Urinary bladder (tissue), 4 donors: Measurements from ENCODE around the gene TNFSF4. TPM values are rescaled to one million over a fixed set of nuclear protein-coding genes. Genes with fewer than 3 reads are reported as not detected.

Experiments
- DNase-seq: peaks from one replicate; pipeline ENCODE4 v3.0.0-alpha.2; 2015; ENCODE audit errors: extremely low spot score
- H3K27ac ChIP-seq: one replicate; pipeline ENCODE4 v1.5.1; 2013; ENCODE audit warnings: low read depth, mild to moderate bottlenecking, moderate library complexity
- H3K36me3 ChIP-seq: one replicate; pipeline ENCODE4 v1.6.1; 2013; ENCODE audit warnings: mild to moderate bottlenecking, moderate library complexity; ENCODE audit not compliant: insufficient read depth
- H3K4me1 ChIP-seq: one replicate; pipeline ENCODE4 v1.6.1; 2013; ENCODE audit warnings: mild to moderate bottlenecking, moderate library complexity; ENCODE audit not compliant: insufficient read depth
- H3K4me3 ChIP-seq: one replicate; pipeline ENCODE4 v1.5.1; 2013; ENCODE audit warnings: low read depth, low read length
- WGBS: extraction: QIAGEN DNeasy Blood & Tissue Kit; methylation state at CpG from one replicate; pipeline ENCODE4 v1.1.7; 2013; 5-methylcytosine and 5-hydroxymethylcytosine counted together
- polyA plus RNA-seq: library from polyadenylated mRNA; stranded (reverse); fragments of 200-250 nt; gene quantifications from one replicate; pipeline ENCODE4 v1.2.3, GENCODE V29; 2013
- total RNA-seq: library from RNA; depleted of rRNA; stranded (reverse); fragments of >200 nt; gene quantifications from one replicate; pipeline ENCODE4 v1.2.3, GENCODE V29; 2014
- donor health status: healthy with polysubstance abuse.
- donor health status: healthy.

The TNFSF4 gene
- total and polyA plus RNA-seq, 2 donors = 1.1 to 2.6 TPM

DNA sequence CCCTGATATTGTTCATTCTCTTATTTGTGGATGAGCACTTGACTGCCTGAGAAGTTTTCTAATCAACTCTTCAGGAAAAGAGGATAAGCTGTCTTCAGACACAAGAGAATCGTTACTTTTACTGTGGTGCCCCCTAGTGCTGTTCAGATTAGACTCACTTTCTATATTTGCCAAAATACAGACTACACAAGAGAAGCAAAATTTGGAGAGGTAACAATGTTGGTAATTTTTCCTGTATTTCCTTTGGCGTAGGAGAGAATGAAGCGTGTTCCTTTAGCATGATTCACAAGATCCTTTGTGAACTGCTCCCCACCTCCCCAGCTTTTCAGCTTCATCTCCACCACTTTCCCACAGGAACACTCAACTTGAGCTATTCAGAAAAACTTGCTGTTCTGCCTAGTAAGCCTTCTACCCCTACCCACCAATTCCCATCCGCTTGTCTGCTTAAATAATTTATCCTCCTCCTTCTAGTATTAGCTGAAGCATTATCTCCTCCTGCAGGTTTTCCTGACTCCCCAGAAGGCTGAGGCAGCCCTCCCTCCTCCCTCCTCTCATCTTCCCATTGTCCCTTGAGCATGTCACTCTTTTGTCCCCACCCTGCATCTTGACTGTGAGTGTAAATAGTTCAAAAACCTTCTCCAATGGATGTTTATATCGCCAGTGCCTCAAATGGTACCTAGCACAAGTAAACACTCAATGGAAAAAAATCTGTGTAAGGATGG lies 4.5 kb downstream of the TNFSF4 start:
- WGBS = 37% methylated on average over 5 of the region's 5 CpGs
- Histone ChIP-seq H3K27ac (no peak overlapping the region), H3K36me3 (no peaks in the 10 kb centered on the region), H3K4me3 (no peak overlapping the region), H3K4me1 (peaks cover 2% of the 10 kb centered on the region)
- peak; percentile 42 for DNase-seq

DNA sequence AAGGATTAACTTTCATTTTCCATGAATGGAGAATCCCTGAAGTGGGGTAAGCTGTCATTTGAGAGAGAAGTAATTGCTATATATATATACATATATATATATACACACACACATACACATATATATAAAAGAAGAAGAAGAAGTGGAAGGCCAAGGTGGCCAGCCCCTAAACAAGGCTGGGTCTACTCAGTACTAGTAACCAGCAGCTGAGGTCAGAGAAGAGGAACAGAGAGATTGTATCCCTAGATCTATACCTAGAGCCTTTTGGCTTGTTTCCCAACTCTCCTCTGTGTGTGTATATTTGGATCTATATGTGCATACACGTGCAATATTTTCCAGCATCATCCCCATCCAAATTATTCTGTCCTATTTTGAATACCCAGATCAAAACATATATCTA lies 5.2 kb downstream of the TNFSF4 start:
- 71% methylated on average over 1 of the region's 1 CpG for WGBS
- H3K36me3 ChIP-seq = no peaks in the 10 kb centered on the region
- H3K4me1 ChIP-seq = no peaks in the 10 kb centered on the region
- no peak overlapping the region for H3K4me3 ChIP-seq
- no peak for DNase-seq
- no peak overlapping the region for H3K27ac ChIP-seq

DNA sequence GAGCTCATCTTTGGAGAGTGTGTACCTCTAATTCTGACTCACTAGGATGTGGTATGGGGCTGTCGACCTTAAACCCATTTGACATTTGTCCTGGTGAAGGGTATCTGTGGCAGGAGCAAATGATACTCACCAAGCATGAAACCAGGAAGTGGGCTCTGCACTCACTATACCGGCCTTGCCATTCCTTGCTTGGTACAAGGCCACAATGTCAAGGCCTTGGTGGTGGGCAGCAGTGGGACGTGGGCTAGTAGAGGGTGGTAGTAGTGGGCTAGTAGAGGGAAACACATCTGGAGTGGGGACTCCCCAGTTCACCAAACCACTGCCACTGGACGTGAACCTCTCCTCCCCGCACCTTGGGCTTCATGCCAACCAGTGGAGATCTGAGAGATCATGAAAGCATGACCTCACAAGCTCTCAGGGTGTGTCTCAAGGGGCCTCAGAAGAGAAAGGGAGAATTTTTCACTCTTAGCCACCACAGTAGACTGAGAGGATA lies 11.5 kb downstream of the TNFSF4 start:
- WGBS = 83% methylated on average over 5 of the region's 5 CpGs
- Histone ChIP-seq H3K4me3 (no peak overlapping the region), H3K36me3 (no peaks in the 10 kb centered on the region), H3K27ac (no peak overlapping the region), H3K4me1 (no peaks in the 10 kb centered on the region)
- DNase-seq = no peak

DNA sequence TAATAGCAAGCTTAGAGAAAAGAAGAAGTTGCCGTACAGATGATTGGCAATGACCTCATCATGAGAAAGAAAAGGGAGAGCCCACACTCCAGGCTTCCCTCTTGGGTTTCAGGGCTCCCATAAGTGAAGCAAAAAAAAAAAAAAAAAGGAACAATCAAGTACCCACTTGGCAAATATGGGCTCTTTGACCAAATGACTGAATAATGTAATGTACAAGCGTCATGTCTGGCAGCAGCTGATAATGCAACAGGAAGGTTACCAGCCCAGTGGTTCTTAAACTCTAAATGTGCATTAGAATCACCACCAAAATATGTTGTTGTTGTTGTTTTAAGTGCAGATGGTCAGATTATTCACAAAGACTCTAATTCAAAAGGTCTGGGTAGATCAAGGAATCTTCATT lies 13.5 kb downstream of the TNFSF4 start:
- H3K4me1 ChIP-seq = no peaks in the 10 kb centered on the region
- DNase-seq = no peak
- 88% methylated on average over 2 of the region's 2 CpGs for WGBS
- H3K36me3 ChIP-seq = no peaks in the 10 kb centered on the region
- H3K27ac ChIP-seq = no peak overlapping the region
- H3K4me3 ChIP-seq = no peak overlapping the region

DNA sequence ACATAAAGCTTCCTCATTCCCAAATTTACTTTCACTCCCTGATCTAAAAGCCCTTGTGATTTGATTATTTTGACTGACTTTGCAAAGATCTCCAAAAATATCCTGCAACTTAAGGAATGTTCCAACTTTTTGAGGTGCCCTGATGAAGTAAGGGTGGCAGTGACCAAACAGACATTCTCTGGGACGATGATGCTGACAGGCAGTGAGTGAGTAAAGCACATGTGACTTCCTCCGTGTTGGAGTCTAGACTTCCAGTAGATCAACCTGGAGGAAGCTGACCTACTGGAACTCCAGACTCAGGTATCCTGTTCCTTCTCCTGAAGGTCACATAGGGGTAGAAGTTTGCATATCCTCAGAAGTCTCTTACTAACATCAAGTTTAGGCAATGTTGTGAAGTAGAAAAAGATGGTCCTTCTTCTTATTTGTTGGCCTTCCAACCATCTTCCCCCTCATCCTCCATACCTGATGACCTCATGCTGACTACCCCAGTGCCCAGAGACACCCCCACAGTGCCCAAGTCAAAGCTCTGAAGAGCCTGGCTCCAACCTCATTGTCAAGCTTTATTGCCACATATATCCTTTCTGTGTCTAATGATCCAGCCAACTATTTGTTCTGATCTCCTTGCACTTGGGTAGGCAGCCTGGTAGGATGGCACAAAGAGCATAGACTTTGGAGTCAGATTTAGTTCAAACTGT lies 16.0 kb downstream of the TNFSF4 start:
- DNase-seq = no peak
- 36% methylated on average over 2 of the region's 2 CpGs for WGBS
- H3K4me3 ChIP-seq = no peak overlapping the region
- H3K27ac ChIP-seq = no peak overlapping the region
- H3K36me3 ChIP-seq = no peaks in the 10 kb centered on the region
- H3K4me1 ChIP-seq = no peaks in the 10 kb centered on the region

GRCh38 chr1:173190101-173190936 lies 16.8 kb downstream of the TNFSF4 start:
- Histone ChIP-seq H3K4me1 (no peaks in the 10 kb centered on the region), H3K4me3 (no peak overlapping the region)
- 28% methylated on average over 10 of the region's 10 CpGs for WGBS

DNA sequence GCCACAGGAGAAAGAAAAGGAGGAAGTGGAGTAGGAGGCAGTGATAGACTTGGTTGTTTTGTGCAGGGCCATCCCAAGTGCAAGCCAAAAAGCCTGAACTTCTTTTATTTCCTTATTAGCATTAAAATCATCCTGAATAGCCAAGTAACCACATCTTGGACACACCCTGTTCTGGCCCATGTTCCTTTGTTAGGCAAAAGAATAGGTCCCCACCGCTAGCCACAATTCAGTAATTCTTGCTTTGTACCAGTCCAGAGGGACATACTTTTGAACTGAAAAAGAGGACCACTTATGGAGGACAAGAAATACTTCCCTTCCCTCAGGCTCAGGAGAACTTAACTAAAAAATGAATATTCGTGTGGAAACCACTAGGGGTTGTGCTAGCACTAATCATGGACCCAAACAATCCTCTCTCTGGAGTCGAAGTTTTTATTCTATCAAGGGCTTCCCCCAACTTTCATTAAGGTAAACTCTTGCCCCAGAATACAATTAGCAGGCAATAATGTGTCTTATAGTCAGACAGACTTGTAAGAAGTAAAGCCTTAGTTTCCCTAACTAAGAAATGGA lies 19.4 kb downstream of the TNFSF4 start:
- no peaks in the 10 kb centered on the region for H3K36me3 ChIP-seq
- H3K4me3 ChIP-seq = no peak overlapping the region
- no peak for DNase-seq
- H3K27ac ChIP-seq = no peak overlapping the region
- 91% methylated on average over 3 of the region's 3 CpGs for WGBS
- no peaks in the 10 kb centered on the region for H3K4me1 ChIP-seq

More at GRCh38 chr1:173190101-173190936, 16.8 kb downstream of the TNFSF4 start:
- no peaks in the 10 kb centered on the region for H3K36me3 ChIP-seq
- peak; percentile 73 for DNase-seq
- no peak overlapping the region for H3K27ac ChIP-seq

DNA sequence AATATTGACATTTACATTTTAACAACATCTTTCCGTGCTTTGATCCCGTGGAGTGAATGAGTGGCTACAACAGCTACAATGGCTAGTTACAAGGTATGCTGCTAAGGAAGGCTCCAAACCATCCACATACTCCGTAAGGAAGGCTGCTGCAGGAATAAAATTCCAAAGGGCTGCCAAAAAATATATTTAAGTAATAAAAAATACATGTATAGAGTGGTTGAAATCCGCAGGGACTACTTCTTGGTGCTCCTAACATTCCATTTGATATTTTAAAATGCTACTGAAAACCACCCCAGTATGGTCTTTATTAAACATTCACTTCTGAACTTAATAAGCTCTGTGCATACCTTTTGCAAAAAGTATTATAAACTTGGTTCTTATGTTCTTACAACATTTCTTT lies 25.3 kb downstream of the TNFSF4 start:
- Histone ChIP-seq H3K4me3 (no peak overlapping the region), H3K36me3 (no peaks in the 10 kb centered on the region), H3K27ac (no peak overlapping the region), H3K4me1 (no peaks in the 10 kb centered on the region)
- WGBS = 79% methylated on average over 4 of the region's 4 CpGs
- DNase-seq = no peak

DNA sequence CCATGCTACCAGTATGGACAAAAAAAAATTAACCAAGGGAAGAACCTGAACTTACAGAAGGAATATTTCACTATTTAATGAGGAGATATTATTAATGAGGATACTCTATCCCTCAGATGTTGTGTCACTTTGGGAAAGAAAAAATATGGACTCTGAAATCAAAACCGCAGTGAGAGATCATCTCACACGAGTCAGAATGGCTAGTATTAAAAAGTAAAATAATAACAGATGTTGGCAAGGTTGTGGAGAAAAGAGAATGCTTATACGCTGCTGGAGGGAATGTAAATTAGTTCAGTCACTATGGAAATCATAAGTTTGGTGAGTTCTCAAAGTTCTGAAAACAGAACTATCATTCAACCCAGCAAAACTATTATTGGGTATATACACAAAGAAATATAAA lies 30.9 kb downstream of the TNFSF4 start:
- WGBS = 90% methylated on average over 3 of the region's 3 CpGs
- H3K4me3 ChIP-seq = no peak overlapping the region
- no peak overlapping the region for H3K27ac ChIP-seq
- no peaks in the 10 kb centered on the region for H3K36me3 ChIP-seq
- DNase-seq = no peak
- H3K4me1 ChIP-seq = no peaks in the 10 kb centered on the region

GRCh38 chr1:173175514-173176145 lies 31.5 kb downstream of the TNFSF4 start:
- Histone ChIP-seq H3K36me3 (no peaks in the 10 kb centered on the region), H3K4me3 (no peak overlapping the region), H3K27ac (no peak overlapping the region), H3K4me1 (no peaks in the 10 kb centered on the region)
- no peak for DNase-seq
- WGBS = 91% methylated on average over 2 of the region's 2 CpGs

DNA sequence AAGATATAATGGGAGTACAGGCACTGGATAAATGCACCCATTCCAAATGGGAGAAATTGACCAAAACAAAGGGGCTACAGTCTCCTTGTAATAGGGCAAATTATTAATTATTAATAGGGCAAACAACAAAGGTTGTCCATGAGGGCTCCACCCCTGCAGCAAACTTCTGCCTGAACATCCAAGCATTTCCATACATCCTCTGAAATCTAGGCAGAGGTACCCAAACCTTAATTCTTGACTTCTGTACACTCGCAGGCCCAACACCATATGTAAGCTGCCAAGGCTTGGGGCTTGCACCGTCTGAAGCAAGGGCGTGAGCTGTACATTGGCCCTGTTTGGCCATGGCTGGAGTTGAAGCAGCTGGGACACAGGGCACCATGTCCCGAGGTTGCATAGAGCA lies 33.7 kb downstream of the TNFSF4 start:
- Histone ChIP-seq H3K4me3 (no peak overlapping the region), H3K36me3 (no peaks in the 10 kb centered on the region), H3K4me1 (no peaks in the 10 kb centered on the region), H3K27ac (no peak overlapping the region)
- no peak for DNase-seq
- WGBS = 92% methylated on average over 4 of the region's 4 CpGs

DNA sequence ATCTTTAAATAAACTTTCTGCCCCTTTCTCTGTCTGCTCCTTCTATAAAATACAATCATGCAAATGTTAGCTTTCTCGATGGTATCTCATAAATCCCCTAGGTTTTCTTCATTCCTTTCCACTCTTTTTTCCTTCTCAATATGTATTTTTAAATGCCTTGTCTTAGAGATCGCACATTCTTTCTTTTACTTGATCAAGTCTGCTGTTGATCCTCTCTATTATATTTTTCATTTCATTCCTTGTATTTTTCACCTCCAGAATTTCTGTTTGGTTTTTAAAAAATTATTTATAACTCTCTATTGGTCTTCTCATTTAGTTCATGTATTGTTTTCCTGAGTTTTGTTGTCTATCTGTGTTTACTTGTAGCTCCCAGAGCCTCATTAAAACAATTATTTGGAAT lies 36.0 kb downstream of the TNFSF4 start:
- H3K27ac ChIP-seq = no peak overlapping the region
- no peaks in the 10 kb centered on the region for H3K4me1 ChIP-seq
- WGBS = 88% methylated on average over 2 of the region's 2 CpGs
- no peak overlapping the region for H3K4me3 ChIP-seq
- no peaks in the 10 kb centered on the region for H3K36me3 ChIP-seq
- no peak for DNase-seq

- Histone ChIP-seq H3K36me3 (no peaks in the 10 kb centered on the region), H3K4me3 (no peak overlapping the region), H3K4me1 (no peaks in the 10 kb centered on the region), H3K27ac (no peak overlapping the region)
- DNase-seq = no peak
- 94% methylated on average over 2 of the region's 2 CpGs for WGBS
Measured at GRCh38 chr1:173168941-173169340, 38.2 kb downstream of the TNFSF4 start.
